Suprapubic skin (tissue), 4 donors: Measurements from ENCODE around the gene PDRG1. TPM values are rescaled to one million over a fixed set of nuclear protein-coding genes. Genes with fewer than 3 reads are reported as not detected.

Source experiments
- DNase-seq, 2 donors: peaks; one replicate each; pipeline ENCODE4 v3.0.0-alpha.2; 2019; ENCODE audit warnings: low spot score in 2 of 2
- H3K27ac ChIP-seq: fragments of 200-600 bp; sonication (generic); one replicate; pipeline ENCODE4 v1.5.1; 2019
- H3K27me3 ChIP-seq: fragments of 200-600 bp; sonication (generic); one replicate; pipeline ENCODE4 v1.5.1; 2019
- H3K36me3 ChIP-seq: fragments of 200-600 bp; sonication (generic); one replicate; pipeline ENCODE4 v1.5.1; 2019
- H3K4me1 ChIP-seq: fragments of 200-600 bp; sonication (generic); one replicate; pipeline ENCODE4 v1.5.1; 2019
- H3K4me3 ChIP-seq: fragments of 200-600 bp; sonication (generic); one replicate; pipeline ENCODE4 v1.5.1; 2019; ENCODE audit warnings: mild to moderate bottlenecking
- H3K9me3 ChIP-seq: fragments of 200-600 bp; sonication (generic); one replicate; pipeline ENCODE4 v1.5.1; 2019
- CTCF ChIP-seq, 2 donors: fragments of 200-600 bp in 1 of 2; fragments of 450-650 bp in 1 of 2; sonication (generic) in 1 of 2; IDR thresholded peaks; one replicate each; pipeline ENCODE4 v1.5.1; 2016 to 2019; ENCODE audit warnings: antibody characterized with exemption in 2 of 2, mild to moderate bottlenecking in 1 of 2, moderate library complexity in 1 of 2
- EP300 ChIP-seq: sonication (generic); formaldehyde crosslinking; IDR thresholded peaks from one replicate; pipeline ENCODE4 v1.6.1; 2017; ENCODE audit warnings: antibody characterized with exemption
- POLR2A ChIP-seq, 2 donors: fragments of 450-650 bp; IDR thresholded peaks; one replicate each; pipeline ENCODE4 v1.6.1; 2017; ENCODE audit warnings: antibody characterized with exemption in 2 of 2, mild to moderate bottlenecking in 2 of 2, moderate library complexity in 2 of 2
- POLR2AphosphoS5 ChIP-seq, 3 donors: sonication (generic); formaldehyde crosslinking; IDR thresholded peaks; one replicate each; pipeline ENCODE4 v1.6.1; 2017; ENCODE audit warnings: antibody characterized with exemption in 3 of 3
- WGBS: methylation state at CpG from one replicate; pipeline ENCODE4 v1.1.5; 2018; 5-methylcytosine and 5-hydroxymethylcytosine counted together
- total RNA-seq, 4 donors: library from RNA; depleted of rRNA; stranded (reverse); fragments of >200 nt; gene quantifications; one replicate each; pipeline ENCODE4 v1.1.0, GENCODE V29; 2016

Gene PDRG1
- total RNA-seq, 4 donors from 2014 or later: 5.1 to 12.3 (median 7.8) TPM

- WGBS: 87% methylated on average over 4 of the region's 4 CpGs
- TF ChIP-seq POLR2A (IDR thresholded peaks at IDR 0.05) (no peak), POLR2AphosphoS5 (IDR thresholded peaks at IDR 0.05) (no peak), CTCF (IDR thresholded peaks at IDR 0.05) (no peak)
- H3K4me3 ChIP-seq: no peak overlapping the region
- no peaks in the 10 kb centered on the region for H3K36me3 ChIP-seq
- DNase-seq: no peak
- no peaks in the 10 kb centered on the region for H3K4me1 ChIP-seq
- H3K27me3 ChIP-seq: no peaks in the 10 kb centered on the region
- H3K9me3 ChIP-seq: no peaks in the 10 kb centered on the region
- no peak overlapping the region for H3K27ac ChIP-seq
These were observed 41.6 kb downstream of the PDRG1 start for GRCh38 chr20:31910071-31910803.

GRCh38 chr20:31909253-31910070, 42.4 kb downstream of the PDRG1 start:
- H3K9me3 ChIP-seq: no peaks in the 10 kb centered on the region
- 95% methylated on average over 10 of the region's 17 CpGs for WGBS
- no peaks in the 10 kb centered on the region for H3K36me3 ChIP-seq
- no peaks in the 10 kb centered on the region for H3K27me3 ChIP-seq
- DNase-seq: peak in 1 of 2 donors; percentile 53
- H3K4me3 ChIP-seq: no peak overlapping the region
- no peak overlapping the region for H3K27ac ChIP-seq
- no peak for TF ChIP-seq POLR2A (IDR thresholded peaks at IDR 0.05)
- no peak for TF ChIP-seq CTCF (IDR thresholded peaks at IDR 0.05)
- TF ChIP-seq EP300: no peak
- no peak for TF ChIP-seq POLR2AphosphoS5 (IDR thresholded peaks at IDR 0.05)
- H3K4me1 ChIP-seq: no peaks in the 10 kb centered on the region

- WGBS: 63% methylated on average over 11 of the region's 11 CpGs
- H3K27ac ChIP-seq: no peak overlapping the region
These were observed 43.4 kb downstream of the PDRG1 start for GRCh38 chr20:31908424-31908823.

GRCh38 chr20:31908016-31908415, 43.8 kb downstream of the PDRG1 start:
- H3K27ac ChIP-seq: no peak overlapping the region

More at GRCh38 chr20:31908424-31908823, 43.4 kb downstream of the PDRG1 start:
- no peaks in the 10 kb centered on the region for H3K27me3 ChIP-seq
- no peaks in the 10 kb centered on the region for H3K4me1 ChIP-seq
- no peaks in the 10 kb centered on the region for H3K9me3 ChIP-seq
- peak in 1 of 2 donors; percentile 72 for DNase-seq
- no peaks in the 10 kb centered on the region for H3K36me3 ChIP-seq
- no peak overlapping the region for H3K4me3 ChIP-seq
- no peak for TF ChIP-seq EP300
- no peak for TF ChIP-seq POLR2A (IDR thresholded peaks at IDR 0.05)
- TF ChIP-seq CTCF (IDR thresholded peaks at IDR 0.05): no peak
- no peak for TF ChIP-seq POLR2AphosphoS5 (IDR thresholded peaks at IDR 0.05)

More at GRCh38 chr20:31908016-31908415, 43.8 kb downstream of the PDRG1 start:
- Histone ChIP-seq H3K27me3 (no peaks in the 10 kb centered on the region), H3K36me3 (no peaks in the 10 kb centered on the region), H3K4me3 (no peak overlapping the region), H3K4me1 (no peaks in the 10 kb centered on the region), H3K9me3 (no peaks in the 10 kb centered on the region)
- 64% methylated on average over 1 of the region's 5 CpGs for WGBS
- DNase-seq: peak in 1 of 2 donors; percentile 34
- TF ChIP-seq CTCF (IDR thresholded peaks at IDR 0.05): no peak
- TF ChIP-seq EP300: no peak
- TF ChIP-seq POLR2A (IDR thresholded peaks at IDR 0.05): no peak
- no peak for TF ChIP-seq POLR2AphosphoS5 (IDR thresholded peaks at IDR 0.05)
